Neuronal stem cell (in vitro differentiated cells): ENCODE data around the gene ST8SIA1.
A peak's percentile ranks its signal among the peaks of the same experiment; 100 is the strongest.

Experiments
- DNase-seq: peaks from one replicate; pipeline ENCODE4 v3.0.0-alpha.2; 2013; ENCODE audit warnings: low spot score
- H2AFZ ChIP-seq: one replicate; pipeline ENCODE4 v1.6.1; 2013; ENCODE audit warnings: mild to moderate bottlenecking, low read length, inconsistent platforms
- H2AK5ac ChIP-seq: 2 replicates; pipeline ENCODE4 v1.6.1; 2013; ENCODE audit warnings: low read depth, mild to moderate bottlenecking, inconsistent platforms, low read length, moderate library complexity, mixed read lengths
- H2BK120ac ChIP-seq: 2 replicates; pipeline ENCODE4 v1.6.1; 2013; ENCODE audit warnings: low read depth, mild to moderate bottlenecking, inconsistent platforms, low read length, moderate library complexity, mixed read lengths
- H2BK12ac ChIP-seq: one replicate; pipeline ENCODE4 v1.6.1; 2013; ENCODE audit warnings: low read length, inconsistent platforms
- H2BK15ac ChIP-seq: 2 replicates; pipeline ENCODE4 v1.6.1; 2013; ENCODE audit warnings: mild to moderate bottlenecking, low read length, inconsistent platforms, mixed read lengths
- H2BK5ac ChIP-seq: one replicate; pipeline ENCODE4 v1.6.1; 2013; ENCODE audit warnings: inconsistent platforms, mild to moderate bottlenecking, low read length, moderate library complexity
- H3K14ac ChIP-seq: one replicate; pipeline ENCODE4 v1.6.1; 2013; ENCODE audit warnings: low read length, inconsistent platforms
- H3K18ac ChIP-seq: 2 replicates; pipeline ENCODE4 v1.6.1; 2013; ENCODE audit warnings: low read length, inconsistent platforms
- H3K23ac ChIP-seq: 2 replicates; pipeline ENCODE4 v1.6.1; 2013; ENCODE audit warnings: low read depth, mild to moderate bottlenecking, mixed read lengths, low read length, inconsistent platforms; ENCODE audit not compliant: poor library complexity
- H3K27ac ChIP-seq: replicated peaks from 3 replicates; pipeline ENCODE4 v1.5.1; 2013; ENCODE audit warnings: low read length, inconsistent platforms
- H3K27me3 ChIP-seq, 3 experiments: 2 replicates each; pipeline ENCODE4 v1.6.1; 2013; ENCODE audit warnings: low read length in 3 of 3, mild to moderate bottlenecking in 2 of 3, inconsistent platforms in 1 of 3, low read depth in 1 of 3, mixed read lengths in 1 of 3, moderate library complexity in 1 of 3; ENCODE audit not compliant: control insufficient read depth in 3 of 3, insufficient read depth in 3 of 3
- H3K36me3 ChIP-seq, 2 donors: replicated peaks in 1 of 2; 2 replicates each; pipeline ENCODE4 v1.6.1; 2013; ENCODE audit warnings: low read length in 2 of 2; ENCODE audit not compliant: control insufficient read depth in 2 of 2, insufficient read depth in 2 of 2
- H3K4ac ChIP-seq: 2 replicates; pipeline ENCODE4 v1.6.1; 2013; ENCODE audit warnings: inconsistent platforms, mild to moderate bottlenecking, low read length, moderate library complexity
- H3K4me1 ChIP-seq, 2 donors: 1 replicate in 1 of 2; 2 replicates in 1 of 2; pipeline ENCODE4 v1.6.1; 2013; ENCODE audit warnings: low read length in 2 of 2, low read depth in 1 of 2; ENCODE audit not compliant: control insufficient read depth in 2 of 2, insufficient read depth in 1 of 2
- H3K4me2 ChIP-seq: one replicate; pipeline ENCODE4 v1.6.1; 2013; ENCODE audit warnings: mild to moderate bottlenecking, low read length, inconsistent platforms; ENCODE audit not compliant: insufficient read depth, poor library complexity, severe bottlenecking
- H3K4me3 ChIP-seq, 2 donors: 2 replicates each; pipeline ENCODE4 v1.5.1; 2013; ENCODE audit warnings: low read length in 2 of 2, mild to moderate bottlenecking in 2 of 2, inconsistent platforms in 1 of 2, moderate library complexity in 1 of 2
- H3K79me1 ChIP-seq: one replicate; pipeline ENCODE4 v1.6.1; 2013; ENCODE audit warnings: low read depth, mild to moderate bottlenecking, inconsistent platforms, low read length, moderate library complexity
- H3K9ac ChIP-seq: one replicate; pipeline ENCODE4 v1.6.1; 2013; ENCODE audit warnings: mild to moderate bottlenecking, low read depth, low read length, inconsistent platforms; ENCODE audit not compliant: poor library complexity
- H3K9me3 ChIP-seq, 2 donors: replicated peaks in 1 of 2; 2 replicates each; pipeline versions ENCODE3 to v1.6.1; 2013; ENCODE audit warnings: low read length in 2 of 2, mild to moderate bottlenecking in 2 of 2, inconsistent platforms in 1 of 2, low read depth in 1 of 2, mixed read lengths in 1 of 2, moderate library complexity in 1 of 2; ENCODE audit not compliant: control insufficient read depth in 2 of 2, insufficient read depth in 1 of 2
- H4K8ac ChIP-seq: one replicate; pipeline ENCODE4 v1.6.1; 2013; ENCODE audit warnings: low read depth, mild to moderate bottlenecking, inconsistent platforms, low read length, moderate library complexity
- H4K91ac ChIP-seq: one replicate; pipeline ENCODE4 v1.6.1; 2013; ENCODE audit warnings: low read length, low read depth, mild to moderate bottlenecking, inconsistent platforms; ENCODE audit not compliant: poor library complexity
- WGBS, 2 donors: extraction: QIAGEN DNeasy Blood & Tissue Kit; methylation state at CpG; one replicate each; pipeline ENCODE4 v1.1.7; 2013; ENCODE audit warnings: missing lambda C conversion rate in 2 of 2, mixed read lengths in 1 of 2; ENCODE audit not compliant: insufficient read length in 2 of 2, insufficient replicate concordance in 1 of 2; ENCODE audit errors: extremely low coverage in 2 of 2; 5-methylcytosine and 5-hydroxymethylcytosine counted together

ST8SIA1 gene

GRCh38 chr12:22246217-22246846, 88.2 kb downstream of the ST8SIA1 start:
- H3K4me3 ChIP-seq: no peak overlapping the region
- no peaks in the 10 kb centered on the region for H3K27me3 ChIP-seq
- H3K4me2 ChIP-seq: no peak overlapping the region
- peaks cover 0 to 7% of the 10 kb centered on the region in 2 donors for H3K9me3 ChIP-seq
- H3K23ac ChIP-seq: no peak overlapping the region
- H2AFZ ChIP-seq: no peak overlapping the region
- H3K79me1 ChIP-seq: no peaks in the 10 kb centered on the region
- no peak overlapping the region for H2AK5ac ChIP-seq
- peaks cover 0 to 32% of the 10 kb centered on the region in 2 donors for H3K36me3 ChIP-seq
- H3K4me1 ChIP-seq: peaks cover 0 to 4% of the 10 kb centered on the region in 2 donors
- H2BK12ac ChIP-seq: no peak overlapping the region
- no peak overlapping the region for H3K27ac ChIP-seq
- no peak overlapping the region for H4K91ac ChIP-seq
- no peak overlapping the region for H3K14ac ChIP-seq
- H3K18ac ChIP-seq: peak overlapping the region; percentile 48
- H2BK15ac ChIP-seq: no peak overlapping the region
- no peak overlapping the region for H2BK120ac ChIP-seq
- no peak overlapping the region for H3K9ac ChIP-seq
- H4K8ac ChIP-seq: no peak overlapping the region
- no CpG with 5 or more reads among the region's 9 CpGs for WGBS, 2 donors
- H2BK5ac ChIP-seq: no peak overlapping the region
- DNase-seq: no peak
- H3K4ac ChIP-seq: no peak overlapping the region

- H2BK5ac ChIP-seq: no peak overlapping the region
- H3K14ac ChIP-seq: no peak overlapping the region
- H3K23ac ChIP-seq: no peak overlapping the region
- no peak overlapping the region for H2AFZ ChIP-seq
- H3K4me1 ChIP-seq: peaks cover 0 to 2% of the 10 kb centered on the region in 2 donors
- H4K8ac ChIP-seq: no peak overlapping the region
- H3K9ac ChIP-seq: no peak overlapping the region
- no peak overlapping the region for H2AK5ac ChIP-seq
- H3K36me3 ChIP-seq: peaks cover 0 to 20% of the 10 kb centered on the region in 2 donors
- H2BK12ac ChIP-seq: no peak overlapping the region
- no peak overlapping the region for H2BK120ac ChIP-seq
- no peak overlapping the region for H4K91ac ChIP-seq
- H3K9me3 ChIP-seq: peaks cover 0 to 12% of the 10 kb centered on the region in 2 donors
- H3K4me2 ChIP-seq: no peak overlapping the region
- H3K4me3 ChIP-seq: no peak overlapping the region
- no peaks in the 10 kb centered on the region for H3K27me3 ChIP-seq
- no peaks in the 10 kb centered on the region for H3K79me1 ChIP-seq
- H3K27ac ChIP-seq: no peak overlapping the region
- H3K18ac ChIP-seq: no peak overlapping the region
- no peak overlapping the region for H3K4ac ChIP-seq
- DNase-seq: no peak
- H2BK15ac ChIP-seq: no peak overlapping the region
These were observed 91.8 kb downstream of the ST8SIA1 start for GRCh38 chr12:22242726-22243125.

GRCh38 chr12:22238211-22238610, 96.3 kb downstream of the ST8SIA1 start:
- Histone ChIP-seq H3K4me3 (no peak overlapping the region), H3K14ac (no peak overlapping the region), H2AK5ac (no peak overlapping the region), H3K79me1 (no peaks in the 10 kb centered on the region), H4K91ac (no peak overlapping the region), H2BK120ac (no peak overlapping the region), H2BK12ac (no peak overlapping the region), H4K8ac (no peak overlapping the region), H3K18ac (no peak overlapping the region), H2BK5ac (no peak overlapping the region), H2AFZ (no peak overlapping the region), H2BK15ac (no peak overlapping the region), H3K4ac (no peak overlapping the region), H3K36me3 (no peaks in the 10 kb centered on the region), H3K27me3 (no peaks in the 10 kb centered on the region), H3K9me3 (peaks cover 0 to 12% of the 10 kb centered on the region in 2 donors), H3K4me2 (no peak overlapping the region), H3K27ac (no peak overlapping the region), H3K4me1 (no peaks in the 10 kb centered on the region), H3K23ac (no peak overlapping the region), H3K9ac (no peak overlapping the region)
- DNase-seq: no peak
- whole genome bisulfite sequencing, 2 donors: no CpG with 5 or more reads among the region's 3 CpGs

GRCh38 chr12:22234561-22234960, 99.9 kb downstream of the ST8SIA1 start:
- Histone ChIP-seq H4K8ac (no peak overlapping the region), H2BK12ac (no peak overlapping the region), H3K4me1 (no peaks in the 10 kb centered on the region), H3K27ac (no peak overlapping the region), H3K9me3 (peaks cover 0 to 10% of the 10 kb centered on the region in 2 donors), H2BK15ac (no peak overlapping the region), H2AK5ac (no peak overlapping the region), H4K91ac (no peak overlapping the region), H3K18ac (no peak overlapping the region), H2AFZ (no peak overlapping the region), H3K79me1 (no peaks in the 10 kb centered on the region), H2BK5ac (no peak overlapping the region), H2BK120ac (no peak overlapping the region), H3K4me2 (no peak overlapping the region), H3K9ac (no peak overlapping the region), H3K14ac (no peak overlapping the region), H3K4me3 (no peak overlapping the region), H3K4ac (no peak overlapping the region), H3K27me3 (no peaks in the 10 kb centered on the region), H3K23ac (no peak overlapping the region), H3K36me3 (no peaks in the 10 kb centered on the region)
- no peak for DNase-seq
